ENCODE data around the gene DDX1. TPM values are rescaled to one million over a fixed set of nuclear protein-coding genes. Genes with fewer than 3 reads are reported as not detected.

DDX1 gene
- total and polyA plus RNA-seq, 2 experiments from 2014 or later = 72.6 to 101 TPM

DNA sequence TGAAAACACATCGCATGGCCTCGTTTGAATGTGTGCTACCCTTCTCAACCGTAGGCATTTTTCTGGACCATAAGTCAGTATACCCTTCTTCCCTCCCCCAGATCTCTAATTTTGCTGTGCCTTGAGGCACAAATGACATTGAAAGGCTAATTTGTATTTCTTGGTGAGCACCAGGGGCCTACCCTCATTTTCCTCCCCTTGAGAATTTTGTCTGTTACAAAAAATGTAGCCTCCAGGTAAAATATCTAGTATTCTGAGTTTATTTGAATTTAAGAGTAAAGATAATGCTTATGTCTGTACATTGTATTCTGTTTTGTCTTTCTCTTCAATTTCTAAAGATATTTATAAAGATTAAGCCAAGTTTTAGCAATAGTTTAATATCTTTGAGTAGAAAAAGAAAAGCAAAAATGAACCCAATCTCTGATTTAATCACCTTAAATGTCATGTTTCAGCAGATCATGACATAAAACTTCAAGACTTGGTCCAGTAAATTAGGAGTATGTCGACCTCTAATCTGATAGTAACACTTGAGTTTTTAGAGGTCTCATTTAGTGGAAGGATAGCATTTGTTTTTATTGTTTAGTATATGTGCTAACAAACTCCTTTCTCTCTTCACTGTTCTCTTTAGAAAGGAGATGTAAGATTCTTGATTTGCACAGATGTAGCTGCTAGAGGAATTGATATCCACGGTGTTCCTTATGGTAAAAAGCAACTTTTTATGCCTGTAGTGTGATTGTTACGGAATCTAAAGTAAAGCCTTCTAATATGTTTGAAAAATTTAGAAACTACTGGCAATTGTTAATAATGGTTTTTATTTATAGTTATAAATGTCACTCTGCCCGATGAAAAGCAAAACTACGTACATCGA lies 36.4 kb downstream of the DDX1 start:
- Histone ChIP-seq H3K4me2 (ENCODE audit: unreplicated experiment) (no peak overlapping the region), H3K27ac (no peak overlapping the region), H3K79me2 (ENCODE audit: insufficient read depth) (peaks cover 19% of the 10 kb centered on the region), H3K9me2 (ENCODE audit: insufficient read depth) (no peaks in the 10 kb centered on the region), H4K20me1 (ENCODE audit: insufficient read depth) (no peaks in the 10 kb centered on the region), H3K4me1 (ENCODE audit: insufficient read depth) (no peaks in the 10 kb centered on the region), H3K36me3 (ENCODE audit: low read depth) (peaks cover 94% of the 10 kb centered on the region), H3F3A (ENCODE audit: insufficient read depth) (0 out of 2 replicates have a peak, but pooled peaks cover 4% of the 10 kb centered on the region), H2AFZ (no peak overlapping the region), H3K27me3 (replicated peaks; ENCODE audit: insufficient read depth) (no peaks in the 10 kb centered on the region), H3K4me3 (no peak overlapping the region), H3K9ac (no peak overlapping the region), H3K9me3 (ENCODE audit: low read depth) (no peaks in the 10 kb centered on the region)
- no peak for DNase-seq
- 93 to 96% methylated on average over 9 of the region's 9 CpGs for WGBS, 2 experiments (ENCODE audit: low coverage in 1 of 2, low lambda C conversion rate in 2 of 2, missing lambda C conversion rate in 2 of 2)
- in situ Hi-C loops (cut with MboI) = loop anchor here (25.0 kb wide), 2 partner anchors 859 to 1134 kb away; no protein-coding TSS in a partner anchor
- no peak for TF ChIP-seq EZH2 (IDR thresholded peaks at IDR 0.05; ENCODE audit: insufficient read depth, poor library complexity, severe bottlenecking)

DNA sequence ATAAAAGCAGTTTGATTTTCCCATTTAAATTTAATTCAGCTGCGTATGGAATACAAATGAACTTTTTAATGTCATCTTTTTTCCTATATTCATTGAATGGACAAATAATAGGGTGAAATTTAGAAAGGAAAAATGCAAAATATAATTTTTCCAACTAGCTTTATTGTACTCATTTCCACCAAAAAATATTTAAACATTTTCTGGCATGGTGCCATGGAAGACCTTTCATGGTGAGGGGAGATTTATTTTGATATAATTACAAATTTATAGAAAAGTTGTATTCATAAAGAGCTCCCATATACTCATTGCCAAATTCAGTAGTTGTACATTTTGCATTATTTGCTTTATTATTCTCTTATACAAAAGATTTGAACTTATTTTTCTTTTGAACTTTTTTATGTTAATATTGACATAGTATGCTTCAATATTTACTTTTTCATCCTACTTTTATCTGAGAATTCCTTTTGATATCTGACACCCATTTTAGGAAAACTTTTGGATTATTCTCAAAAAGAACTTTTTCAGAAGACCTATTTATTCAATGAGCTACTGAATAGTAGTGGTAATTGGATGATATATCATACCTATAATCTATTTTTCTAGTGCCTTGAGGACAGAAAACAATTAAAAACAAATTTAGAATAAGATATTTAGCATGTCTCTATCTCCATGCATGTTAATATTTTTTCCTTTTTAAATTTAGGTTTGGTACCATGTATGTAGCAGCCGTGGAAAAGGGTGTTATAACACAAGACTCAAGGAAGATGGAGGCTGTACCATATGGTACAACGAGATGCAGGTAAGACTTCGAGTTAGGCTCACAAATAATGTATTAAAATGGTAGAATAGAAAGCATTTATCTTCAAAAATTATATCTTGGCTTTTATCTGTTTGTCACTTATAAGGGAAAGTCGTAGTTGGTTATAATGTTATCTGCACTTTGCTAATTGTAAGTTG lies 37.5 kb downstream of the DDX1 start:
- Histone ChIP-seq H3K4me2 (ENCODE audit: unreplicated experiment) (no peak overlapping the region), H3K79me2 (ENCODE audit: insufficient read depth) (peaks cover 19% of the 10 kb centered on the region), H3K4me1 (ENCODE audit: insufficient read depth) (0 out of 2 replicates have a peak, but pooled peaks cover 2% of the 10 kb centered on the region), H3K36me3 (ENCODE audit: low read depth) (peaks cover 91% of the 10 kb centered on the region), H3K4me3 (no peak overlapping the region), H4K20me1 (ENCODE audit: insufficient read depth) (no peaks in the 10 kb centered on the region), H3K27me3 (replicated peaks; ENCODE audit: insufficient read depth) (no peaks in the 10 kb centered on the region), H3K9ac (no peak overlapping the region), H2AFZ (no peak overlapping the region), H3K9me2 (ENCODE audit: insufficient read depth) (no peaks in the 10 kb centered on the region), H3K27ac (no peak overlapping the region), H3F3A (ENCODE audit: insufficient read depth) (peaks cover 12% of the 10 kb centered on the region; the same call in 1 of the 2 replicates), H3K9me3 (ENCODE audit: low read depth) (no peaks in the 10 kb centered on the region)
- TF ChIP-seq EZH2 (IDR thresholded peaks at IDR 0.05; ENCODE audit: insufficient read depth, poor library complexity, severe bottlenecking) (no peak), EZH2phosphoT487 (IDR thresholded peaks at IDR 0.05; ENCODE audit: insufficient read depth, low read depth) (no peak)
- 98 to 99% methylated on average over 5 of the region's 5 CpGs for WGBS, 2 experiments (ENCODE audit: low coverage in 1 of 2, low lambda C conversion rate in 2 of 2, missing lambda C conversion rate in 2 of 2)
- DNase-seq = no peak
- in situ Hi-C loops (cut with MboI) = loop anchor here (25.0 kb wide), 2 partner anchors 858 to 1133 kb away; no protein-coding TSS in a partner anchor

DNA sequence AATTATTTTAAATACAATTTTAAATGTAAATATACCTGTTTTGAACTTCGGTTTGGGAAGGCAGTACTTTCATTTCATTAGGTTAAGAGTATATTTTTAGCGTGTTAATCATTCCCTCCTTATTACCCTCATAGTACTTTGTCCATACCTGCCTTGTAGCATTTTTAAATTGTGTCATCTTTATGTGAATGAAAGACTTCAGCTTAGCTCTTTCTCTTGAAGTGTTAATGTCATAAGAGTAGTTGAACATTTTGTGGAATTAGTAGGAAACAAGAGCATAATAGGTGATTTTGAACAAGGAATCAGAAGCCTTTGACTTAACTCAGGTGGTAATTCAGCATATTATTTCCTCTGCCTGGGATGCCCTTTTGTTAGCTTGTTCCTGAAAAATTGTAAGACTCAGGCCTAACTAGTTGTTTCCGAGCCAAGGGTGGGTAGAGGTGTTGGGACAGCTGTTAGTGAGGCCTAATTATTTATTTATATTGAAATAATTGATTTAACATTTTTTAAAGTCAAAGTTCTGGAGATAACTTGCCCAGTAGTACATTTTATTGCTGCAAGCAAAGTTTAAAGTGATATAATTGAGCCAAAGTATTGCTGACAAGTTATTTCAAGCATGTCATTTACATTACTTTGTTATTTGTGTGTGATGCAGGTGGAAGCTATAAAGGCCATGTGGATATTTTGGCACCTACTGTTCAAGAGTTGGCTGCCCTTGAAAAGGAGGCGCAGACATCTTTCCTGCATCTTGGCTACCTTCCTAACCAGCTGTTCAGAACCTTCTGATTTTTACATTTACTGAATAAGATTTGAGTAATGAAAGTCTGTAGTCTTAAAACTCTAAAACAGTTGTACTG lies 38.7 kb downstream of the DDX1 start:
- no peak for DNase-seq
- Histone ChIP-seq H3K9ac (no peak overlapping the region), H3K4me3 (no peak overlapping the region), H3K79me2 (ENCODE audit: insufficient read depth) (peaks cover 9% of the 10 kb centered on the region), H4K20me1 (ENCODE audit: insufficient read depth) (no peaks in the 10 kb centered on the region), H3F3A (ENCODE audit: insufficient read depth) (peaks cover 24% of the 10 kb centered on the region), H3K4me1 (ENCODE audit: insufficient read depth) (peaks cover 13% of the 10 kb centered on the region), H3K4me2 (ENCODE audit: unreplicated experiment) (no peak overlapping the region), H3K36me3 (ENCODE audit: low read depth) (peaks cover 80% of the 10 kb centered on the region), H3K27ac (no peak overlapping the region), H2AFZ (no peak overlapping the region), H3K9me2 (ENCODE audit: insufficient read depth) (no peaks in the 10 kb centered on the region), H3K27me3 (replicated peaks; ENCODE audit: insufficient read depth) (no peaks in the 10 kb centered on the region), H3K9me3 (ENCODE audit: low read depth) (no peaks in the 10 kb centered on the region)
- TF ChIP-seq EZH2 (IDR thresholded peaks at IDR 0.05; ENCODE audit: insufficient read depth, poor library complexity, severe bottlenecking) (no peak), EZH2phosphoT487 (IDR thresholded peaks at IDR 0.05; ENCODE audit: insufficient read depth, low read depth) (no peak)
- in situ Hi-C loops (cut with MboI) = loop anchor here (10.0 to 25.0 kb wide), 4 partner anchors 304 to 1132 kb away; no protein-coding TSS in a partner anchor
- 87 to 88% methylated on average over 4 of the region's 4 CpGs for WGBS, 2 experiments (ENCODE audit: low coverage in 1 of 2, low lambda C conversion rate in 2 of 2, missing lambda C conversion rate in 2 of 2)

Measured in GM23248 (cell line).